ENCODE results near the gene TBL1XR1.

TBL1XR1 gene

DNA sequence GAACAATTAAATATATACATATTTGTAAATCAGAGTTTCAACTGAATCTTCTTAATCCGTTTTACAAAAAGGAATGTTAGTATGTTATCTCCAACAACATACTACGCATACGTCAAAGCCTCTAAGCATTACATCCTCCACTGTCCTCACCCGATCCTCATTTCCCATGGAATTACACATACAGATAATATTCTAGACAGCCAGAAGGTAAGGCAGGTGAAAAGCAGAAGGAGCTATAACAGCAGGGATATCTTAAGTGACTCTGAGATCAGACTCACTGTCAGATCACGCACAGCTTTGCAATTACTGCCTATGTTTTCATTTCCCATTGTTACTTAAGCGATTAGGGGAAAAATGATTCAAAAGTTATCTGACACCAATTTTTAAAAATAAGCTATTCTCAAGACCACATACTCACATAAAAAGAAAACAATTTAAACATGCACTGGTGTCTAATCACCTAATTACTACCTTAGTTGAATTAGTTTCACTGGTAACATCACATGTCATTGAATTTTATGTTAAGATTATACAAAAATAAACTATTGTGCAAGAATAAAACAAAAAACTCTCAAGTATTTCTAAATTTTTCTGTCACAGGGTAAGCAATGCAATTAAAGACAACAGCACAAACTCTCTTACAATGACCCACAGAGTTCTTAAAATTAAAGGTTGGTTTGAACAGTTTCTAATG is 92.8 kb downstream of the TBL1XR1 start:
- TF ChIP-seq TAF1 (IDR thresholded peaks at IDR 0.05; ENCODE audit: borderline replicate concordance, insufficient read depth, low read length), result no peak
- TF ChIP-seq FOXP2 (optimal IDR thresholded peaks at IDR 0.05; ENCODE audit: borderline replicate concordance, extremely low read depth, extremely low read length, insufficient read depth), result no peak
- TF ChIP-seq, protein P1, sequence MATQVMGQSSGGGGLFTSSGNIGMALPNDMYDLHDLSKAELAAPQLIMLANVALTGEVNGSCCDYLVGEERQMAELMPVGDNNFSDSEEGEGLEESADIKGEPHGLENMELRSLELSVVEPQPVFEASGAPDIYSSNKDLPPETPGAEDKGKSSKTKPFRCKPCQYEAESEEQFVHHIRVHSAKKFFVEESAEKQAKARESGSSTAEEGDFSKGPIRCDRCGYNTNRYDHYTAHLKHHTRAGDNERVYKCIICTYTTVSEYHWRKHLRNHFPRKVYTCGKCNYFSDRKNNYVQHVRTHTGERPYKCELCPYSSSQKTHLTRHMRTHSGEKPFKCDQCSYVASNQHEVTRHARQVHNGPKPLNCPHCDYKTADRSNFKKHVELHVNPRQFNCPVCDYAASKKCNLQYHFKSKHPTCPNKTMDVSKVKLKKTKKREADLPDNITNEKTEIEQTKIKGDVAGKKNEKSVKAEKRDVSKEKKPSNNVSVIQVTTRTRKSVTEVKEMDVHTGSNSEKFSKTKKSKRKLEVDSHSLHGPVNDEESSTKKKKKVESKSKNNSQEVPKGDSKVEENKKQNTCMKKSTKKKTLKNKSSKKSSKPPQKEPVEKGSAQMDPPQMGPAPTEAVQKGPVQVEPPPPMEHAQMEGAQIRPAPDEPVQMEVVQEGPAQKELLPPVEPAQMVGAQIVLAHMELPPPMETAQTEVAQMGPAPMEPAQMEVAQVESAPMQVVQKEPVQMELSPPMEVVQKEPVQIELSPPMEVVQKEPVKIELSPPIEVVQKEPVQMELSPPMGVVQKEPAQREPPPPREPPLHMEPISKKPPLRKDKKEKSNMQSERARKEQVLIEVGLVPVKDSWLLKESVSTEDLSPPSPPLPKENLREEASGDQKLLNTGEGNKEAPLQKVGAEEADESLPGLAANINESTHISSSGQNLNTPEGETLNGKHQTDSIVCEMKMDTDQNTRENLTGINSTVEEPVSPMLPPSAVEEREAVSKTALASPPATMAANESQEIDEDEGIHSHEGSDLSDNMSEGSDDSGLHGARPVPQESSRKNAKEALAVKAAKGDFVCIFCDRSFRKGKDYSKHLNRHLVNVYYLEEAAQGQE (IDR thresholded peaks at IDR 0.05; ENCODE audit: insufficient read depth in 1 of 2, low read depth in 2 of 2, low read length in 2 of 2), result no peak
- TF ChIP-seq SIN3A (IDR thresholded peaks at IDR 0.05; ENCODE audit: borderline replicate concordance, insufficient read depth, low read length), result no peak
- no peak for TF ChIP-seq POLR2AphosphoS5 (IDR thresholded peaks at IDR 0.05; ENCODE audit: low read depth, low read length)

DNA sequence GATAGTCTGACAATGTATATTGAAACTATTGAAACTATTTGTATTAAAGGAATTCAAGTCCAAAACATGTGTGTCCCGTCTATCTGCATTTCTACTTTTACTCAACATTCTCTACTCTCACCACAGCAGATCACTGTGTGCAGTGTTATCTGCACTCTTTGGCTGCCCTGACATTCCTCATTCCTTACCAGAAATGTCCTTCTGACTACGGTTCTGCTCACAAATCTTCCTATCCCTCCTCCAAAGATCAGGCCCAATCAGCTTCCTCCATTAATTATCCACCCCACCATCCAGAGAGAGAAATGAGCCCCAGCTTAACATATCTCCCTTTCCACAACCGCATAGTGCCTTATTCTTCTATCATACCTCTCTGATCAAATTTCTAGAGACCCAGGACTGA is 94.7 kb downstream of the TBL1XR1 start:
- TF ChIP-seq, protein P1 (IDR thresholded peaks at IDR 0.05; ENCODE audit: insufficient read depth in 1 of 2, low read depth in 2 of 2, low read length in 2 of 2), result no peak
- TF ChIP-seq FOXP2 (optimal IDR thresholded peaks at IDR 0.05; ENCODE audit: borderline replicate concordance, extremely low read depth, extremely low read length, insufficient read depth), result no peak
- TF ChIP-seq TAF1 (IDR thresholded peaks at IDR 0.05; ENCODE audit: borderline replicate concordance, insufficient read depth, low read length), result no peak
- TF ChIP-seq SIN3A (IDR thresholded peaks at IDR 0.05; ENCODE audit: borderline replicate concordance, insufficient read depth, low read length), result no peak
- no peak for TF ChIP-seq POLR2AphosphoS5 (IDR thresholded peaks at IDR 0.05; ENCODE audit: low read depth, low read length)

DNA sequence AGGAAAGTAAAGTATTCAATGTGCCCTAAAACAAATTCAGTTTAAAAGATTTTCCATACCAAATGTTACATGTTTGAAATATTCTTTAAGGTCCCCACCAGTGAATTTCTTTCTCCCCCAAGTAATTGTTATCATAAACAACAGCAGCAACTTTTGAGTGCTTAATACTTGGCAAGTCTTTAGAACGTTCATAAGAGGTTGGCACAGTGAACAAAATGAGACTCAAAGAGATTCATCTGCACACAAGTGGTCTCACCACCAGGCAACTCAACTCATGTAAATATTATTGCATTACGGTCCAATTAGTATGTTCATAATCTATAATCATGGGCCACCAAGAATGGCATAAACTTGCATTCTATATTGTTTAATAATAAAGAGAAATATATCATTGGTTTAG is 98.7 kb downstream of the TBL1XR1 start:
- TF ChIP-seq POLR2AphosphoS5 (IDR thresholded peaks at IDR 0.05; ENCODE audit: low read depth, low read length) (no peak), FOXP2 (optimal IDR thresholded peaks at IDR 0.05; ENCODE audit: borderline replicate concordance, extremely low read depth, extremely low read length, insufficient read depth) (no peak), SIN3A (IDR thresholded peaks at IDR 0.05; ENCODE audit: borderline replicate concordance, insufficient read depth, low read length) (no peak), TAF1 (IDR thresholded peaks at IDR 0.05; ENCODE audit: borderline replicate concordance, insufficient read depth, low read length) (no peak)
- TF ChIP-seq, protein P1 (IDR thresholded peaks at IDR 0.05; ENCODE audit: insufficient read depth in 1 of 2, low read depth in 2 of 2, low read length in 2 of 2), result no peak

DNA sequence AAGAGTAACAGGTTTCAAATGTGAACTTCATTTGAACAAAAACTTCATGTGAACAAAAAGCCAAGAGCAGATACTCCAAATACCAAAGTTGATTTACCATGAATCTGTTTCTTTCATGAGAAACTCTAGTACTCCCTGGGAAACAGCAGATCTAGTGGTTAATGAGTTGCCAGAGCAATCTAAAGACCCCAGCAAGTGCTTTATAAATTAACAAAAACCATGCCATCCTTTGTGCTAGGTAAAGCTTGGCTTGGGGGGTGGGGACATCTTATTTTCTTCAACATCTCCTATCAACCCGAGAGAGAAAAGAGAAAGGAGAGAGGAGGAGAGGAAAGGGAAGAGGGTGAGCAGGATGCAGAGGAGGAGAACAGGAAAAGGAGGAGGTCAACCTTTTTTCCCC is 100.7 kb downstream of the TBL1XR1 start:
- TF ChIP-seq TAF1 (IDR thresholded peaks at IDR 0.05; ENCODE audit: borderline replicate concordance, insufficient read depth, low read length) (no peak), POLR2AphosphoS5 (IDR thresholded peaks at IDR 0.05; ENCODE audit: low read depth, low read length) (no peak), SIN3A (IDR thresholded peaks at IDR 0.05; ENCODE audit: borderline replicate concordance, insufficient read depth, low read length) (no peak), FOXP2 (optimal IDR thresholded peaks at IDR 0.05; ENCODE audit: borderline replicate concordance, extremely low read depth, extremely low read length, insufficient read depth) (no peak)
- TF ChIP-seq, protein P1 (IDR thresholded peaks at IDR 0.05; ENCODE audit: insufficient read depth in 1 of 2, low read depth in 2 of 2, low read length in 2 of 2), result no peak

Measured in PFSK-1 (cell line).